Common myeloid progenitor, CD34-positive (primary cell): ENCODE data around the gene TNP2.
A peak's percentile ranks its signal among the peaks of the same experiment; 100 is the strongest.

Source experiments
- CTCF ChIA-PET: fragments of 350-600 bp; sonication (Branson Sonifier 250); formaldehyde crosslinking; loops from one replicate; lab custom pipeline; 2021; ENCODE audit warnings: antibody characterized with exemption; lab: Charles Lee
- POLR2A ChIA-PET: fragments of 350-600 bp; sonication (Branson Sonifier 250); formaldehyde crosslinking; loops from one replicate; lab custom pipeline; 2021; ENCODE audit warnings: antibody characterized with exemption; lab: Charles Lee
- DNase-seq, 3 donors: peaks; one replicate each; pipeline versions ENCODE4 v3.0.0 to v3.0.0-alpha.2; 2013
- H3K27ac ChIP-seq, 2 experiments: 1 replicate in 1 of 2; 2 replicates in 1 of 2; pipeline ENCODE4 v1.7.0; 2013; ENCODE audit warnings: inconsistent platforms in 2 of 2, low read length in 2 of 2, mild to moderate bottlenecking in 2 of 2, low read depth in 1 of 2, moderate library complexity in 1 of 2; ENCODE audit not compliant: severe bottlenecking in 2 of 2, insufficient read depth in 1 of 2, poor library complexity in 1 of 2
- H3K27me3 ChIP-seq, 5 experiments: replicated peaks in 2 of 5; 1 replicate in 3 of 5; 2 replicates in 2 of 5; pipeline versions ENCODE4 v1.6.1 to v1.7.0; 2013; ENCODE audit warnings: low read length in 4 of 5, mild to moderate bottlenecking in 2 of 5, moderate library complexity in 2 of 5, inconsistent platforms in 1 of 5; ENCODE audit not compliant: insufficient read depth in 5 of 5, control insufficient read depth in 4 of 5
- H3K36me3 ChIP-seq, 4 experiments: 1 replicate in 2 of 4; 2 replicates in 2 of 4; pipeline versions ENCODE4 v1.6.1 to v1.7.0; 2013; ENCODE audit warnings: low read length in 3 of 4, control low read depth in 1 of 4, mild to moderate bottlenecking in 1 of 4; ENCODE audit not compliant: control insufficient read depth in 4 of 4, insufficient read depth in 4 of 4
- H3K4me1 ChIP-seq, 4 experiments: 1 replicate in 3 of 4; 2 replicates in 1 of 4; pipeline versions ENCODE4 v1.6.1 to v1.7.1; 2013; ENCODE audit warnings: low read length in 3 of 4, mild to moderate bottlenecking in 3 of 4, control low read depth in 1 of 4, inconsistent platforms in 1 of 4, moderate library complexity in 1 of 4; ENCODE audit not compliant: control insufficient read depth in 4 of 4, insufficient read depth in 4 of 4; ENCODE audit errors: control extremely low read depth in 1 of 4
- H3K4me3 ChIP-seq, 7 experiments: 1 replicate in 4 of 7; 2 replicates in 3 of 7; pipeline versions ENCODE4 v1.5.1 to v1.7.0; 2013; ENCODE audit warnings: mild to moderate bottlenecking in 7 of 7, low read length in 6 of 7, moderate library complexity in 6 of 7, inconsistent platforms in 2 of 7, low read depth in 2 of 7, control low read depth in 1 of 7; ENCODE audit not compliant: insufficient read depth in 4 of 7, control insufficient read depth in 1 of 7; ENCODE audit errors: extremely low read depth in 1 of 7
- H3K9me3 ChIP-seq, 5 experiments: 1 replicate in 4 of 5; 2 replicates in 1 of 5; pipeline versions ENCODE4 v1.6.1 to v1.7.1; 2013; ENCODE audit warnings: low read length in 4 of 5, mild to moderate bottlenecking in 2 of 5, inconsistent platforms in 1 of 5, low read depth in 1 of 5, moderate library complexity in 1 of 5; ENCODE audit not compliant: control insufficient read depth in 4 of 5, insufficient read depth in 2 of 5; ENCODE audit errors: control extremely low read depth in 1 of 5
- WGBS: methylation state at CpG from one replicate; pipeline ENCODE4 v1.1.5; 2013; ENCODE audit not compliant: insufficient coverage; 5-methylcytosine and 5-hydroxymethylcytosine counted together

Gene TNP2

DNA sequence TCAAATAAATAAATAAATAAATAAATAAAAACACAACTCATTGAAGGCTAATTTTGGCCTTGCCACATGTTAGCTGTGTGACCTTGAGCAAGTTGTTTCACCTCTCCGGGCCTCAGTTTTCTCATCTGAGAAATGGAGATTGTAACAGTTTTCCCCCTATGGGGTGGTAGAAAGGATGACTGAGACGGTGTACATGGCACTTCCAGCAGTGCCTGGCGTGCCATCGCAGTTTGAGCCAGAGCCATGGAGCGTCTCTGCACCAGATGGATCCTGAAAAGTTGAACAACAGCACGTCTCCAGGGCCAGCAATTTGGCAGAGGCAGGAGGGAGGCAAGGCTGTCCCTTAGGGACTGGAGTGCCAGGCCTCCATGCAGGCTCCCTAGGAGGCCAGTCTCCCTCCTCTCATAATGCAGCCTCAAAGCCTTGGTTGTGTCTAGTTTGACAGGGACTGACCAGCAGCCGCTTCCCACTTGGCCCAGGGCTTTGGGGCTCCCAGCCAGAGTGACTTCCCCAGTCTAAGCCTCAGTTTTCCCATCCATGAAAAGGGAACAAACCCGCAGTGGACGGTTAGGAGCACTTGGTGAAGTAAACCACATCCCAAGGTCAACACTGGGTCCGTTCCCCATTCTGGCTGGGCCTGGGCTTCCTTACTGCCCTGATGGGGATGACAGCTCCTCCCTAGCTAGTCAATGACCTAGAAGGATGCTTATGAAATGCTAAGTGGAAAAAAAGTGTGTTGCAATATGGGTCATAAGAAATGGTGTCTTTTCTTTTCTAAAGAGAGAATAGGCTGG lies 32.5 kb downstream of the TNP2 start:
- Histone ChIP-seq H3K27ac (no peak overlapping the region), H3K9me3 (no peaks in the 10 kb centered on the region), H3K4me3 (no peak overlapping the region), H3K36me3 (no peaks in the 10 kb centered on the region), H3K4me1 (peaks cover 7 to 80% (median 48%) of the 10 kb centered on the region in 4 experiments), H3K27me3 (no peaks in the 10 kb centered on the region)
- DNase-seq: no peak
- CTCF ChIA-PET: interaction anchor here (1.1 to 2.0 kb wide), 2 partner anchors 19 to 110 kb away, joined by 3 to 7 read pairs; partner anchors contain the start of gene SOCS1
- POLR2A ChIA-PET: interaction anchor here (0.6 to 1.2 kb wide), 2 partner anchors 19 to 110 kb away, joined by 4 read pairs; partner anchors contain the start of gene SOCS1
- 78% methylated on average over 10 of the region's 10 CpGs for WGBS

DNA sequence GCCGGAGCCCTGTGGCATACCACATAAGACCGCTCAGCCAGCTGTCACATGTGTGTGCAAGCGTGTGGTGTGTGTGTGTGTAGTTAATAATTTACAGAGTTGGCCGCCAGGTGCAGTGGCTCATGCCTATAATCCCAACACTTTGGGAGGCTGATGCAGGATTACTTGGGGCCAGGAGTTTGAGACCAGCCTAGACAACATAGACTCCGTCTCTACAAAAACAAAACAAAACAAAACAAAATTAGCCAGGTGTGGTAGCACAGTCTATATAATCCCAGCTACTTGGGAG lies 33.5 kb downstream of the TNP2 start:
- POLR2A ChIA-PET: interaction anchor here (0.7 to 1.2 kb wide), 2 partner anchors 20 to 123 kb away, joined by 4 to 6 read pairs; partner anchors contain the start of gene SOCS1
- Histone ChIP-seq H3K27ac (no peak overlapping the region), H3K36me3 (no peaks in the 10 kb centered on the region), H3K4me3 (no peak overlapping the region), H3K9me3 (no peaks in the 10 kb centered on the region), H3K4me1 (peaks cover 6 to 80% (median 48%) of the 10 kb centered on the region in 4 experiments), H3K27me3 (no peaks in the 10 kb centered on the region)
- peak in 2 of 3 donors; percentile 67 to 72 for DNase-seq
- CTCF ChIA-PET: interaction anchor here (1.1 to 2.0 kb wide), 3 partner anchors 20 to 109 kb away, joined by 3 to 7 read pairs (median 3); partner anchors contain the start of gene SOCS1
- no CpG with 5 or more reads among the region's 5 CpGs for WGBS

DNA sequence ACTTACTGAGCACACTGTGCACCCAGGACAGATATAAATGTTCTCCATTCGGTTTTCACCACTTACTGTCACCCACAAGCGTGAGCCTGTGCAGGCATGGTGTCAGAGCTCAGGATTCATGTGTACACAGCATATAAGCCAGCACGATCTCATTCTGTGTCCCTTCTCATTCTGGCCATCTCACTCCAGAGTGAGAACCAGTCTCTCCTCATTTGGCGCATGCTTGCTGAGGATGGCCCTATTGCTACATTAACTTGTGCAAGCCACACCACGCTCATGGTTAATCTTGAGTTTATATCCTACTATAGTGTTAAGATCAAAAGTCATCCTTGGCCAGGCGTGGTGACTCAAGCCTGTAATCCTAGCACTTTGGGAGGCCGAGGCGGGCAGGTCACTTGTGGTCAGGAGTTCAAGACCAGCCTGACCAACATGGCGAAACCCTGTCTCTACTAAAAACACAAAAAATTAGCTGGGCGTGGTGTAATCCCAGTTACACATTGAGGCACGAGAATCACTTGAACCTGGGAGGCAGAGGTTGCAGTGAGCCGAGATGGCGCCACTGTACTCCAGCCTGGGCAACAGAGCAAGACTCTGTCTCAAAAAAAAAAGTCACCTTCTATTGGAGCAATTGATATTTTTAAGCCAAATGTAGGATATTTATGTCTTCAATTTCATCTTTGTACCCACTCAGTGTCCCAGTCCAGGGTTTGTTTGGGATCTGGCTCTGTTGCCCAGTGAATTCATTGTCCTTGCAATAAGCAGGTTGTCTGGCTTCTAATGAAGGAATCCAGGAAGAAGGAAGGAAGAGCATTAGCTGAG lies 34.0 kb downstream of the TNP2 start:
- Histone ChIP-seq H3K27ac (no peak overlapping the region), H3K9me3 (no peaks in the 10 kb centered on the region), H3K4me1 (peaks cover 4 to 77% (median 43%) of the 10 kb centered on the region in 4 experiments), H3K4me3 (no peak overlapping the region), H3K36me3 (no peaks in the 10 kb centered on the region), H3K27me3 (no peaks in the 10 kb centered on the region)
- ChIA-PET CTCF (interaction anchor here (0.8 to 2.0 kb wide), 5 partner anchors 20 to 123 kb away, joined by 3 to 7 read pairs (median 3); partner anchors contain the start of gene SOCS1), POLR2A (interaction anchor here (0.7 to 1.2 kb wide), 2 partner anchors 21 to 123 kb away, joined by 4 to 6 read pairs; partner anchors contain the start of gene SOCS1)
- 98% methylated on average over 11 of the region's 13 CpGs for WGBS
- no peak for DNase-seq

DNA sequence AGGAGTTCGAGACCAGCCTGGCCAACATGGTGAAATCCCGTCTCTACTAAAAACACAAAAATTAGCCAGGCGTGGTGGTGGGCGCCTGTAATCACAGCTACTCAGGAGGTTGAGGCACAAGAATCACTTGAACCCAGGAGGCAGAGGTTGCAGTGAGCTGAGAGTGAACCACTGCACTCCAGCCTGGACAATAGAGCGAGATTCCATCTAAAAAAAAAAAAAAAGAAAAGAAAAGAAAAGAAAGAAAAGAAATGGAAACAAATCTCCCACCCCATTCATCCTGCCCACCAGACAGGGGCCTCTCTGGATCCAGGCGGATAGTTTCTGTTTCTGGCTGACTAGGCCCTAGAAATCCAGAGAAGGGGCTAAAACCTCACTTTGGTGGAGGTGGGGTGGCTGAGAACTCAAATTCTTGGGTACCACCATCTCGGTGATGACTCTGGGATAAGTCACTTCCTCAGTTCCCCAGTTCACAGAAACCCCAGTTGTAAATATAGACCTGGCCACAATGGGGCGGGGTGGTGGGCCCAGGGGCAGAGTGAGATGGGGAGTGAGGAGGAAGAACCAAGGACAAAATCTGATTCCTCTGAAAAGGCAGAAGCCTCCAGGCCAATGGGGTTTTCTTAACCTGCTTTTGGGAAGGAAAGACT lies 35.3 kb downstream of the TNP2 start:
- Histone ChIP-seq H3K4me1 (peaks cover 4 to 81% (median 43%) of the 10 kb centered on the region in 4 experiments), H3K27ac (peak overlapping the region in 1 of 2 experiments; percentile 77), H3K4me3 (peak overlapping the region in 1 of 7 experiments; percentile 1), H3K9me3 (no peaks in the 10 kb centered on the region), H3K36me3 (no peaks in the 10 kb centered on the region), H3K27me3 (no peaks in the 10 kb centered on the region)
- peak in 2 of 3 donors; percentile 65 to 71 for DNase-seq
- no CpG with 5 or more reads among the region's 8 CpGs for WGBS
- ChIA-PET POLR2A (interaction anchor here (1.5 kb wide), 1 partner anchor 22 kb away, joined by 8 read pairs; the partner anchor contains the start of gene SOCS1), CTCF (interaction anchor here (0.8 to 1.7 kb wide), 3 partner anchors 19 to 124 kb away, joined by 3 to 5 read pairs (median 3); no protein-coding TSS in a partner anchor)

DNA sequence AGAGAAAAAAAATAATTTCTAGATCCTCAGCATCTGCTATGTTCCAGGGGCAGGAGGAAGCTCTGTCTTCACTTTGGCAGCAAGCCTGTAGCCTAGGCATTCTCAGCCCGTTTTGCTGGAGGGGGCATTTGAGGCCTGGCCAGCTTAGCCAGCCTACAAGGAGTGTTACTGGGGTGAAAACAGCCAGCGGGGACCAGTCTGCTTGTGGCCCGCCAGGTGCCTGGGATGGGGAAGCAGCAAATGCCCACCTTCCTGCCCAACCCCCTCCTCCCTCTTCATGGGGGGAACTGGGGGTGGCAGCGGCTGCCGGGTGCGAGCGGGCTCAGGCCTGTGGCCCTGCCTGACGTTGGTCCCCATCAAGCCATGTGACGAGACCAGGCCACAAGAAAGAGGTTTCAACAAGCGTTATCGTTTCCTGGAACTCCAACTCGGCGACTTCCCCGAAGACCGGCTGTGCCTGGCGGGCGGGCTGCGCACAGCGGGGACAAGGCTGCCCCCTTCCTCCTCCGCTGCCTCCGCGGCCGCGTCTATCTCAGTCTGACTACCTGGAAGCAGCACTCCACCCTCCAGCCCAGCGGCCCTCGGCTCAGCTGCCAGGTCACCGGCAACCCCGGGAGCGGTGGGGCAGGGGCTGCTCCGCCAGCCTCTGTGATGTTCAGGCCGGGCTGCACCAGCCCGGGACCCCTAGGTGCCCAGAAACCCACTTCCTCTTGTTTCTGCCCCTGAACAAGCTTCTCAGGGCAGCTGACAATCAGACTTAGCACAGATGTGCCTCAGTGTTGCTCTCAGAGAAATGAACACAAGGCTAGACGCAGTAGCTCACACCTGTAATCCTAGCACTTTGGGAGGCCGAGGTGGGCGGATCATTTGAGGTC lies 36.0 kb downstream of the TNP2 start:
- DNase-seq: peak; percentile 83 to 92 (median 88)
- WGBS: 3% methylated on average over 31 of the region's 35 CpGs
- H3K4me1 ChIP-seq: peaks cover 4 to 79% (median 43%) of the 10 kb centered on the region in 4 experiments
- no peaks in the 10 kb centered on the region for H3K36me3 ChIP-seq
- peak overlapping the region in 1 of 2 experiments; percentile 77 for H3K27ac ChIP-seq
- no peaks in the 10 kb centered on the region for H3K27me3 ChIP-seq
- no peaks in the 10 kb centered on the region for H3K9me3 ChIP-seq
- POLR2A ChIA-PET: interaction anchor here (1.0 to 1.5 kb wide), 2 partner anchors 9 to 22 kb away, joined by 3 to 8 read pairs; partner anchors contain the start of gene SOCS1
- CTCF ChIA-PET: interaction anchor here (1.0 to 1.7 kb wide), 3 partner anchors 19 to 125 kb away, joined by 3 to 5 read pairs (median 3); no protein-coding TSS in a partner anchor
- peak overlapping the region in 3 of 7 experiments; percentile 26 to 57 (median 29) for H3K4me3 ChIP-seq
